Spleen (tissue), 11 donors: ENCODE measurements around the gene SLC11A1. TPM values are rescaled to one million over a fixed set of nuclear protein-coding genes. Genes with fewer than 3 reads are reported as not detected.

Experiments
- DNase-seq: peaks from one replicate; pipeline ENCODE4 v3.0.0-alpha.2; 2020
- H3K27ac ChIP-seq, 8 donors: fragments of 200-600 bp; sonication (generic) in 7 of 8; 1 replicate in 4 of 8; 2 replicates in 4 of 8; pipeline versions ENCODE4 v1.5.0 to v1.8.0; 2016 to 2021; ENCODE audit warnings: inconsistent platforms in 4 of 8, mild to moderate bottlenecking in 4 of 8, moderate library complexity in 1 of 8
- H3K27me3 ChIP-seq, 7 donors: fragments of 200-600 bp; sonication (generic) in 6 of 7; replicated peaks in 1 of 7; 1 replicate in 4 of 7; 2 replicates in 3 of 7; pipeline versions ENCODE4 v1.5.0 to v1.8.0; 2016 to 2021; ENCODE audit warnings: inconsistent platforms in 3 of 7, mild to moderate bottlenecking in 1 of 7
- H3K36me3 ChIP-seq, 6 donors: fragments of 200-600 bp; sonication (generic) in 5 of 6; 1 replicate in 4 of 6; 2 replicates in 2 of 6; pipeline versions ENCODE4 v1.5.0 to v1.8.0; 2016 to 2021; ENCODE audit warnings: inconsistent platforms in 2 of 6
- H3K4me1 ChIP-seq, 6 donors: fragments of 200-600 bp; sonication (generic) in 5 of 6; 1 replicate in 3 of 6; 2 replicates in 3 of 6; pipeline versions ENCODE4 v1.5.0 to v1.8.0; 2016 to 2021; ENCODE audit warnings: inconsistent platforms in 3 of 6
- H3K4me3 ChIP-seq, 8 donors: fragments of 200-600 bp; sonication (generic) in 7 of 8; 1 replicate in 4 of 8; 2 replicates in 4 of 8; pipeline versions ENCODE4 v1.5.0 to v1.8.0; 2016 to 2021; ENCODE audit warnings: inconsistent platforms in 4 of 8, mild to moderate bottlenecking in 4 of 8, moderate library complexity in 2 of 8
- H3K9me3 ChIP-seq, 8 donors: fragments of 200-600 bp; sonication (generic) in 7 of 8; 1 replicate in 4 of 8; 2 replicates in 4 of 8; pipeline versions ENCODE4 v1.5.0 to v1.8.0; 2016 to 2021; ENCODE audit warnings: inconsistent platforms in 4 of 8
- CTCF ChIP-seq, 11 experiments: fragments of 200-600 bp in 7 of 11; fragments of 450-650 bp in 4 of 11; sonication (generic) in 4 of 11; IDR thresholded peaks in 8 of 11; conservative IDR thresholded peaks in 3 of 11; 1 replicate in 7 of 11; 2 replicates in 4 of 11; pipeline versions ENCODE4 v1.4.0 to v1.8.0; 2016 to 2021; ENCODE audit warnings: antibody characterized with exemption in 11 of 11, inconsistent platforms in 4 of 11, mild to moderate bottlenecking in 1 of 11
- POLR2A ChIP-seq, 3 donors: fragments of 450-650 bp; IDR thresholded peaks; one replicate each; pipeline ENCODE4 v1.5.1; 2017; ENCODE audit warnings: antibody characterized with exemption in 3 of 3, mild to moderate bottlenecking in 1 of 3
- POLR2AphosphoS5 ChIP-seq, 3 donors: sonication (generic); formaldehyde crosslinking; IDR thresholded peaks; one replicate each; pipeline ENCODE4 v1.5.1; 2017; ENCODE audit warnings: antibody characterized with exemption in 3 of 3
- WGBS, 5 donors: extraction: QIAGEN DNeasy Blood & Tissue Kit in 3 of 5; methylation state at CpG; one replicate each; pipeline versions ENCODE4 v1.1.5 to v1.1.7; 2013 to 2018; 5-methylcytosine and 5-hydroxymethylcytosine counted together
- intact Hi-C: fragments of 100-400 bp; cut with DNase I; formaldehyde crosslinking; loops from one replicate; pipeline ENCODE4 v1.15.0; 2023; ENCODE audit warnings: low total_unique reads
- microRNA-seq, 3 donors: library from miRNA; unstranded; fragments of <30 nt; microRNA quantifications; one replicate each; pipeline versions ENCODE4 to v1.1.0, GENCODE V29; 2019 to 2020
- polyA plus RNA-seq, 3 donors: library from polyadenylated mRNA; stranded (reverse); fragments of 200-250 nt; gene quantifications; one replicate each; pipeline ENCODE4 v1.2.1, GENCODE V29; 2013
- small RNA-seq, 4 donors: library from RNA; depleted of rRNA; stranded (forward); fragments of <200 nt; gene quantifications; one replicate each; pipeline ENCODE3, GENCODE V24; 2016
- total RNA-seq, 7 donors: library from RNA; depleted of rRNA in 3 of 7; stranded (reverse); fragments of >200 nt in 3 of 7; fragmentation: NEBNext Ultra II Directional in 4 of 7; extraction: Animal tissue kit (Norgen Biotek cat#: 25700) in 4 of 7; gene quantifications; one replicate each; pipeline versions ENCODE4 v1.1.0 to v1.2.1, GENCODE V29; 2016 to 2021
- donor health status: healthy with polysubstance abuse.
- donor health status: DM: no; HTN: no; CAD: no; lungs with moderate emphysema.
- donor health status: DM: no; HTN: no; CAD: no.
- donor health status: Bipolar disorder and iron deficiency.
- donor health status: healthy.
- donor health status: DM: no; HTN: no; CAD: no.
- donor health status: DM: yes; HTN: yes; CAD: no.

The SLC11A1 gene
- total and polyA plus RNA-seq, 10 donors, result 6.2 to 576 (median 88.0) TPM

GRCh38 chr2:218444692-218445357, 62.8 kb downstream of the SLC11A1 start:
- no peak for DNase-seq
- 94 to 99% (median 97%) methylated on average over 7 of the region's 7 CpGs for WGBS, 5 donors
- H3K4me1 ChIP-seq, result no peaks in the 10 kb centered on the region
- TF ChIP-seq POLR2A (IDR thresholded peaks at IDR 0.05) (no peak), CTCF (IDR thresholded peaks at IDR 0.05 in 8 of 11, conservative IDR thresholded peaks at IDR 0.05 in 3 of 11) (no peak), POLR2AphosphoS5 (IDR thresholded peaks at IDR 0.05) (no peak)
- no peak overlapping the region for H3K4me3 ChIP-seq
- H3K27ac ChIP-seq, result no peak overlapping the region
- peaks cover 0 to 58% (median 20%) of the 10 kb centered on the region in 6 donors for H3K36me3 ChIP-seq
- no peaks in the 10 kb centered on the region for H3K9me3 ChIP-seq
- intact Hi-C loops, result no loop called here
- no peaks in the 10 kb centered on the region for H3K27me3 ChIP-seq

- intact Hi-C loops, result no loop called here
- no peak for TF ChIP-seq CTCF (IDR thresholded peaks at IDR 0.05 in 8 of 11, conservative IDR thresholded peaks at IDR 0.05 in 3 of 11)
- no peak for TF ChIP-seq POLR2AphosphoS5 (IDR thresholded peaks at IDR 0.05)
Measured at GRCh38 chr2:218445602-218446001, 63.5 kb downstream of the SLC11A1 start.

More at GRCh38 chr2:218445602-218446001, 63.5 kb downstream of the SLC11A1 start:
- H3K4me1 ChIP-seq, result no peaks in the 10 kb centered on the region
- peaks cover 0 to 65% (median 21%) of the 10 kb centered on the region in 6 donors for H3K36me3 ChIP-seq
- H3K27ac ChIP-seq, result no peak overlapping the region
- no peak overlapping the region for H3K4me3 ChIP-seq
- no peaks in the 10 kb centered on the region for H3K9me3 ChIP-seq
- H3K27me3 ChIP-seq, result no peaks in the 10 kb centered on the region
- no peak for DNase-seq

Small RNA genes within 50 kb of the gene (microRNA-seq; reads per million reads assigned to microRNA genes)
- 49,500 to 88,309 (median 60,015) reads per million in 3 donors for gene MIR26B
- gene MIR6810, result 1.1 to 1.4 (median 1.4) reads per million in 3 donors

Small RNA genes within 50 kb of the gene (small RNA-seq; reads per million reads assigned to genes)
- gene MIR26B (674 to 983 (median 850) reads per million in 4 donors), gene MIR6810 (0 to 0.08 (median 0) reads per million in 4 donors)

Other genes with a start within 250 kb of the SLC11A1 start
- 100 to 1,000 TPM in 2 of 7 donors, 10 to 100 TPM in 5; 19.4 to 139 (median 48.4) TPM for gene CXCR1, start 215.3 kb upstream of the SLC11A1 start, total RNA-seq
- 1 to 10 TPM in 2 of 3 donors, under 1 TPM in 1; 0.70 to 6.6 (median 4.9) TPM for gene CXCR1, start 215.3 kb upstream of the SLC11A1 start, polyA plus RNA-seq
- 100 to 1,000 TPM; 344 to 554 (median 430) TPM for gene ARPC2, start 165.1 kb upstream of the SLC11A1 start, total RNA-seq
- 100 to 1,000 TPM; 262 to 317 (median 289) TPM for gene ARPC2, start 165.1 kb upstream of the SLC11A1 start, polyA plus RNA-seq
- gene GPBAR1, start 121.3 kb upstream of the SLC11A1 start, total RNA-seq, result 10 to 100 TPM in 1 of 7 donors, 1 to 10 TPM in 6; 2.6 to 13.9 (median 7.3) TPM
- 1 to 10 TPM; 1.4 to 9.0 (median 2.9) TPM for gene GPBAR1, start 121.3 kb upstream of the SLC11A1 start, polyA plus RNA-seq
- gene AAMP, start 112.1 kb upstream of the SLC11A1 start, total RNA-seq, result 10 to 100 TPM; 55.6 to 84.6 (median 61.9) TPM
- 10 to 100 TPM; 54.1 to 93.8 (median 65.6) TPM for gene AAMP, start 112.1 kb upstream of the SLC11A1 start, polyA plus RNA-seq
- 10 to 100 TPM; 41.4 to 61.2 (median 47.7) TPM for gene PNKD, start 111.8 kb upstream of the SLC11A1 start, total RNA-seq
- gene PNKD, start 111.8 kb upstream of the SLC11A1 start, polyA plus RNA-seq, result 10 to 100 TPM; 69.0 to 92.1 (median 83.5) TPM
- gene TMBIM1, start 89.8 kb upstream of the SLC11A1 start, total RNA-seq, result 100 to 1,000 TPM in 3 of 7 donors, 10 to 100 TPM in 4; 79.4 to 121 (median 95.9) TPM
- 10 to 100 TPM; 17.2 to 33.1 (median 27.4) TPM for gene TMBIM1, start 89.8 kb upstream of the SLC11A1 start, polyA plus RNA-seq
- under 1 TPM in 5 of 7 donors, not detected in 2; 0.30 to 0.76 (median 0.60) TPM for gene CATIP, start 25.4 kb upstream of the SLC11A1 start, total RNA-seq
- 1 to 10 TPM in 1 of 3 donors, under 1 TPM in 2; 0.57 to 1.1 (median 0.99) TPM for gene CATIP, start 25.4 kb upstream of the SLC11A1 start, polyA plus RNA-seq
- 100 to 1,000 TPM; 114 to 184 (median 163) TPM for gene CTDSP1, start 17.6 kb downstream of the SLC11A1 start, total RNA-seq
- gene CTDSP1, start 17.6 kb downstream of the SLC11A1 start, polyA plus RNA-seq, result 100 to 1,000 TPM in 1 of 3 donors, 10 to 100 TPM in 2; 65.6 to 114 (median 72.4) TPM
- under 1 TPM in 3 of 7 donors, not detected in 4; 0.17 to 0.72 (median 0.38) TPM for gene VIL1, start 36.9 kb downstream of the SLC11A1 start, total RNA-seq
- under 1 TPM; 0.04 to 0.19 (median 0.06) TPM for gene VIL1, start 36.9 kb downstream of the SLC11A1 start, polyA plus RNA-seq
- gene USP37, start 186.1 kb downstream of the SLC11A1 start, total RNA-seq, result 10 to 100 TPM; 13.0 to 19.2 (median 14.8) TPM
- 1 to 10 TPM; 1.8 to 2.7 (median 2.1) TPM for gene USP37, start 186.1 kb downstream of the SLC11A1 start, polyA plus RNA-seq
- gene CNOT9, start 186.6 kb downstream of the SLC11A1 start, total RNA-seq, result 10 to 100 TPM; 40.4 to 61.6 (median 46.7) TPM
- gene CNOT9, start 186.6 kb downstream of the SLC11A1 start, polyA plus RNA-seq, result 10 to 100 TPM; 18.8 to 23.4 (median 19.7) TPM
- under 1 TPM; 0.13 to 0.92 (median 0.64) TPM for gene PLCD4, start 225.6 kb downstream of the SLC11A1 start, total RNA-seq
- under 1 TPM; 0.19 to 0.26 (median 0.23) TPM for gene PLCD4, start 225.6 kb downstream of the SLC11A1 start, polyA plus RNA-seq